Fibroblast of lung (primary cell): Measurements from ENCODE around the gene C10orf62. TPM values are rescaled to one million over a fixed set of nuclear protein-coding genes. Genes with fewer than 3 reads are reported as not detected.

Source experiments
- DNase-seq, 2 donors: peaks; one replicate each; pipeline versions ENCODE4 v3.0.0 to v3.0.0-alpha.2; 2010; ENCODE audit warnings: low read depth in 2 of 2
- H2AFZ ChIP-seq: 2 replicates; pipeline ENCODE4 v1.5.1; 2012; ENCODE audit warnings: low read length, control low read depth, inconsistent platforms
- H3K27ac ChIP-seq: 2 replicates; pipeline ENCODE4 v1.5.1; 2011; ENCODE audit warnings: low read length, control low read depth; ENCODE audit not compliant: insufficient read depth
- H3K27me3 ChIP-seq: 2 replicates; pipeline ENCODE4 v1.5.1; 2011; ENCODE audit warnings: mild to moderate bottlenecking, low read length; ENCODE audit not compliant: control insufficient read depth, insufficient read depth
- H3K36me3 ChIP-seq: 2 replicates; pipeline ENCODE4 v1.5.1; 2011; ENCODE audit warnings: low read length; ENCODE audit not compliant: control insufficient read depth, insufficient read depth
- H3K4me1 ChIP-seq: 2 replicates; pipeline ENCODE4 v1.5.1; 2011; ENCODE audit warnings: low read length; ENCODE audit not compliant: control insufficient read depth, insufficient read depth; ENCODE audit errors: extremely low read depth
- H3K4me2 ChIP-seq: 2 replicates; pipeline ENCODE4 v1.5.1; 2011; ENCODE audit warnings: low read length, control low read depth; ENCODE audit not compliant: insufficient read depth; ENCODE audit errors: extremely low read depth
- H3K4me3 ChIP-seq, 4 experiments: fragments of 200-600 bp in 1 of 4; sonication (generic) in 1 of 4; replicated peaks in 1 of 4; 2 replicates each; pipeline ENCODE4 v1.5.1; 2011 to 2016; ENCODE audit warnings: low read length in 4 of 4, low read depth in 3 of 4, mild to moderate bottlenecking in 3 of 4, control low read depth in 2 of 4, inconsistent platforms in 1 of 4, mixed read lengths in 1 of 4; ENCODE audit not compliant: insufficient read depth in 1 of 4; ENCODE audit errors: control extremely low read depth in 1 of 4
- H3K79me2 ChIP-seq: 2 replicates; pipeline ENCODE4 v1.5.1; 2012; ENCODE audit warnings: mild to moderate bottlenecking, low read length, inconsistent platforms; ENCODE audit not compliant: control insufficient read depth, insufficient read depth
- H3K9ac ChIP-seq: 2 replicates; pipeline ENCODE4 v1.5.1; 2011; ENCODE audit warnings: mild to moderate bottlenecking, low read length, control low read depth; ENCODE audit not compliant: insufficient read depth
- H3K9me3 ChIP-seq: 2 replicates; pipeline ENCODE4 v1.5.1; 2012; ENCODE audit warnings: low read depth, low read length; ENCODE audit not compliant: control insufficient read depth, insufficient read depth
- H4K20me1 ChIP-seq: 2 replicates; pipeline ENCODE4 v1.5.1; 2011; ENCODE audit warnings: low read length; ENCODE audit not compliant: control insufficient read depth, insufficient read depth; ENCODE audit errors: extremely low read depth
- CTCF ChIP-seq, 2 donors: IDR thresholded peaks in 1 of 2; conservative IDR thresholded peaks in 1 of 2; 1 replicate in 1 of 2; 2 replicates in 1 of 2; pipeline ENCODE4 v1.5.1; 2011 to 2012; ENCODE audit warnings: low read length in 2 of 2, control low read depth in 1 of 2, inconsistent platforms in 1 of 2, low read depth in 1 of 2, mild to moderate bottlenecking in 1 of 2
- EZH2 ChIP-seq: IDR thresholded peaks from 2 replicates; pipeline ENCODE4 v1.5.1; 2012; ENCODE audit warnings: low read length, control low read depth, mild to moderate bottlenecking; ENCODE audit errors: missing control alignments
- polyA plus RNA-seq, 2 donors: library from polyadenylated mRNA; depleted of rRNA in 1 of 2; stranded (reverse) in 1 of 2; unstranded in 1 of 2; fragments of >200 nt; gene quantifications; 2 replicates each; pipeline ENCODE4 v1.2.1, GENCODE V29; 2011 to 2012; ENCODE audit warnings: missing spikeins in 1 of 2
- total RNA-seq: library from RNA; depleted of rRNA; stranded (reverse); fragments of >200 nt; gene quantifications from 2 replicates; pipeline ENCODE4 v1.2.1, GENCODE V29; 2014

Gene C10orf62
- total and polyA plus RNA-seq, 2 donors (not counting 1 experiment from before 2014, with no cell fraction given), result not detected

- Histone ChIP-seq H3K4me3 (no peak overlapping the region), H3K27me3 (no peaks in the 10 kb centered on the region), H3K9ac (no peak overlapping the region), H3K4me1 (no peaks in the 10 kb centered on the region), H3K79me2 (no peaks in the 10 kb centered on the region), H3K9me3 (no peaks in the 10 kb centered on the region), H4K20me1 (no peaks in the 10 kb centered on the region), H3K36me3 (no peaks in the 10 kb centered on the region), H3K27ac (no peak overlapping the region), H2AFZ (no peak overlapping the region), H3K4me2 (no peak overlapping the region)
- DNase-seq, result no peak
- TF ChIP-seq CTCF (conservative IDR thresholded peaks at IDR 0.05 in 1 of 2, IDR thresholded peaks at IDR 0.05 in 1 of 2; ENCODE audit: low read depth in 1 of 2, low read length in 2 of 2) (no peak), EZH2 (no peak)
Measured at GRCh38 chr10:97563337-97563736, 26.2 kb upstream of the C10orf62 start.

- DNase-seq, result peak in 1 of 2 donors; percentile 58
- H3K4me2 ChIP-seq, result no peak overlapping the region
- H3K27me3 ChIP-seq, result no peaks in the 10 kb centered on the region
- no peak overlapping the region for H3K9ac ChIP-seq
- H3K4me1 ChIP-seq, result no peaks in the 10 kb centered on the region
- H3K4me3 ChIP-seq, result no peak overlapping the region
- peaks cover 2% of the 10 kb centered on the region for H3K36me3 ChIP-seq
- H3K9me3 ChIP-seq, result no peaks in the 10 kb centered on the region
- no peak overlapping the region for H2AFZ ChIP-seq
- no peak overlapping the region for H3K27ac ChIP-seq
- H3K79me2 ChIP-seq, result no peaks in the 10 kb centered on the region
- H4K20me1 ChIP-seq, result no peaks in the 10 kb centered on the region
- TF ChIP-seq CTCF (conservative IDR thresholded peaks at IDR 0.05 in 1 of 2, IDR thresholded peaks at IDR 0.05 in 1 of 2; ENCODE audit: low read depth in 1 of 2, low read length in 2 of 2) (no peak), EZH2 (no peak)
Measured at GRCh38 chr10:97564776-97565175, 24.7 kb upstream of the C10orf62 start.

- H3K27me3 ChIP-seq, result no peaks in the 10 kb centered on the region
- no peak overlapping the region for H3K9ac ChIP-seq
- DNase-seq, result no peak
- H4K20me1 ChIP-seq, result no peaks in the 10 kb centered on the region
- H3K27ac ChIP-seq, result no peak overlapping the region
- TF ChIP-seq CTCF (conservative IDR thresholded peaks at IDR 0.05 in 1 of 2, IDR thresholded peaks at IDR 0.05 in 1 of 2; ENCODE audit: low read depth in 1 of 2, low read length in 2 of 2) (no peak), EZH2 (no peak)
- H3K4me1 ChIP-seq, result no peaks in the 10 kb centered on the region
- H3K4me3 ChIP-seq, result no peak overlapping the region
- peaks cover 2% of the 10 kb centered on the region for H3K36me3 ChIP-seq
- H3K79me2 ChIP-seq, result no peaks in the 10 kb centered on the region
- H3K9me3 ChIP-seq, result no peaks in the 10 kb centered on the region
- H3K4me2 ChIP-seq, result no peak overlapping the region
- no peak overlapping the region for H2AFZ ChIP-seq
Measured at GRCh38 chr10:97566336-97566996, 23.1 kb upstream of the C10orf62 start.
